Activated CD4-positive, alpha-beta T cell treated with anti-CD3 and anti-CD28 coated beads, Interleukin-2, amount 50 U/mL, for 1 hour (primary cell): ENCODE measurements around the gene KIAA0513.

Experiments
- DNase-seq: peaks from one replicate; pipeline ENCODE4 v3.0.0-alpha.2; 2020

The KIAA0513 gene

DNA sequence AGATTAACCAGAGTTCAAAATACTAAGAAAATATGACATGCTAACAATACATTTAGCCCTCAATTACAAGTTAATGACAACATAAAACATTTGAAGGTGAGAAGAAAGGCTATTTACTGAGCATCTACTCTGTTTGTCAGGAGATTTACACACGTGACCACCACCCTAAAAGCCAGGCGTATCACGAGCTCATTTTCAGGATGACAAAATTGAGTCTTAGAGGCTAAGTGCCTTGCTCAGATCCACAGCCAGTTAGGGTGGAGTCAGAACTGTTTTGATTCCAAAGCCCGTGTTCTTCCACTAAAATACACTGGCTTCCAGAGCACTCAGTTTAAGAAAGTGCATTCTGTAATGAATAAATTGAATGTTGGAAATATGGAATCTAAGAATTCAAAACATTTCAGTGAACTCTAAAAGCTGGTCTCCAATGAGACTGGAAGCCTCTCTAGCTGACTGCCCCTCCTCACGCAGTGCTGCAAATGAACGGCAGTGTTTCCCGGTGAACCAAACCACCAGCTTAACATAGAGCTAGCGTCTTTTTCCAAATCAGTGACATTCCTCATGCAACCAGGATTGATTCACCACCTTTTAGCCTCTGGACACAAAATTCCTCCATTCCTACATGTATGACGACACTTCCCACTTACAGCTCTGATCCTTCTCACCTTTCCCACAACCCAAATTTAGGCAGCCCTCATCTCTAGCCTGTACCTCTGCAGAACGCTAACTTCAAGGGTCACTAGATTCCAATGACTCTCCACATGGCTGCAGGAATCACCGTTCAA is 22.1 kb upstream of the KIAA0513 start:
- DNase-seq, result no peak

DNA sequence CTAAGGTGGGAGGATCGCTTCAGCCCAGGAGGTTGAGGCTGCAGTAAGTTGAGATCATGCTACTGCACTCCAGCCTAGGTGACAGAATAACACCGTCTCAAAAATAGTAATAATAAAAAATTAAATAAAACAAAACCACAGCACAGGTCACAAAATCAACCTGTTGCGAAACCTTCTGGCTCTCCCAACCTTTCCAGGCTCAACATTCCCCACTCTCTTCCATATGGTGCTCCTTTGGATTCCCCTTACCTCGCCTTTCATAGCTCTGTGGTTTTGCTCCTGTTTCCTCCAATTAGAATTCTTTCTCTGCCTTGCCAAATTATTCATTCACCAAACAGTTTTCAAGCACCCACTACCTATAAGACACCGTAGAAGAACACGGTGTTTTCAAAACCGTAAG is 21.0 kb upstream of the KIAA0513 start:
- no peak for DNase-seq

DNA sequence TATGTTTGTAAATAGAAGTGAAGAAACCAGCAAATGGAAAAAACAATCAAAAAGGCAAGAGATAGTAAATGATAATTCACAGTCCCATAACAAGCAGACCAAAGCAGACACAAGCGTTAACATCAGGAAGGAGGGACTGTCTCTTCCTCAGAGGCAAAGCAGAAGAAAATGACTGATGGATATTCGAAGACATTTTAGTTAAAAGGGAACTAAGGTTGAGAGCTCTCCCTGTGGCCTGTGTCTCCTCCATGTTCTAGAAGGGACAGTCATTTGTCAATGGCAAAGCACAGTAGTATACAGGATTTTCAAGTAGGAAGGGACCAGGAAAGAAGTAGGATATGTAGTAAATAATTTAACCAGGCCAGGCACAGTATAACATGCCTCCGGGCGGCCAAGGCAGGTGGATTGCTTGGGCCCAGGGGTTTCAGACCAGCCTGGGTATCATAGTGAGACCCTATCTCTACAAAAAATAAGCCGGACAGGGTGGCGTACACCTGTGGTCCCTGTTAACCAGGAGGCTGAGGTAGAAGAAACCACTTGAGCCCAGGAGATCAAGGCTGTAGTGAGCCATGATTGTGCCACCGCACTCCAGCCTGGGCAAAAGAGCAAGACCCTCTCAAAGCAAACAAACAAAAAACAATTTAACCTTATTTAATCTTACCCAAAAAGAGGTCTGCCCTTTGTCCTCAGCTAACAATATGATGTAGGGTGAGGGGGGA is 19.9 kb upstream of the KIAA0513 start:
- DNase-seq, result no peak

DNA sequence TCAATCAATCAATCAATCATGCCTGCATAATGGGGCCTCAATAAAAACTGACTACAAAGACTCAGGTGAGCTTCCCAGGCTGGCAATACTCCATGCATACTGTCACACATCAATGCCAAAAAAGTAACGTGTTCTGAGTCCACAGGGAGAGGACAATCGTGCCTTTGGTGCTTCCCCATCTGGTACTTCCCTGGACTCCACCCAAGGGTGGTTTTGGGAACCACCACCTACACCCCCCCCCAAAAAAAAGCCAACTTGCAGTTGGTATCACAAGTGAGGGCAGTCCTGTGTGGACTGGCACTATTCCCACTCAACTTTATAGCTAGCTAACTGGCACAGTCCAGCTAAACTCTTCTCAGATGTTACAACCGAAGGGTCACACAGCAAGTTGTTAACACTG is 19.3 kb upstream of the KIAA0513 start:
- DNase-seq, result no peak

DNA sequence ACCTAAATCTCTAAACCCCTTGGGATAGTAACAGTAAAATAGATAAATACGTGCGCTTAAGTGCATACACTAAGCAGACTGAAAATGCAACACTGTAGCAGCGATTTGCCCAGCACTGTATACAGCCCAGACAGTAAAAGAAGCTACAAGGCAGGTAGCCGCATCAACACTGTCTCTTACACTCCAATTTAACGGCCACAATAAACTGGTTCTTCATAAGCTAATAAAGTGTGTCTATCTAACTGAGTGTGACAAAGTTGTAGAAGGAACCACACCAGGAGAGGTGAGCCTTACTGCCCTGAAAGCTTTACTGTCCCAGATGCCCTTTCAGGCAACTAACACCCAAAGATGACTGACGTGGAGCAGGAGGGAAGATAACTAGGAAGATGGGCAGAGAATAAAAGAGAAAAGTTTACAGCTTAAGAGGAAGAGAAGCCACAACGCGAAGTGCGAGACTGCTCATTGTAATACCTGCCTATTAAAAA is 17.1 kb upstream of the KIAA0513 start:
- no peak for DNase-seq

DNA sequence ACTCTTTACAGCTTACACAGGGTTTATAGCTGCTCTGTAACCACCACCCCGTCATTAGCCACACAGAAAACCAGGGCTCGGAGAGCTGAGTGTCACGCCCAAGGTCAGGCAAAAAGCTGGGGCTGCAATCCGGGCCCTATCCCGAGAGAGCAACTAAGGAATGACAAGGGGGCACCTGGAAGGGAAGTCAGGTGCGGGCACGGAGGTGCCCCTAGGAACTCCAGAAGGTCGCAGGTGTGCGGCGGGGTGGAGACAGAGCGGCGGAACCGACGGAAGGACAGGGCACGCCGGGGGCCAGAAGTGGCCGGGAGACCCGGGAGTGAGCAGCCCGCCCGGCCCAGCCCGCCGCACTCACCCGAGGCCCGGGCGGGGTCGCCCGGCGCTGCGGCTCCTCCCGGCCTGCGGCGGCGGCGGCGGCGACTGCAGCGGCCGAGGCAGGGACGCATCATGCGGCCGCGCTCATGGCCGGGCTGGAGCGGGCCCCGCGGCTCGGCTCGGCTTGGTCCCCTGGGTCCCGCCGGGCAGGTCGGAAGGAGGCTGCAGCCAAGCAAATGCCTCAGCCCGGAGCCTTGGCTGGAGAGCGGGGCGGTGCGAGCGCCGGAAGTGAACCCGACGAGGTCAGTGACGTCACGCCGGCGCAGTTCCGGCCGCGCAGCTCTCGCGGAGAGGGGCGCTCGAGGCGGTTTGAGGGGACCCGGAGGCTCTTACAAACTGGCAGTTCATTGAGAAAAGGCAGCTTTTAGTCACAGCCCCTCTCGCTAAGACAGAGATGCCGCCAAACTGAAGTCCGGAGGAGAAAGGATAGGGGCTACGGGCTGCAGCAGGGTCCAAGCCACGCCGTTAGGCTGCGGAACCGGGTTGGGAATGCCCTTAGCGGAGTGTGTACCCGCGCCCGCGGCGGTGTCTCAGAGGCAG is 16.4 kb upstream of the KIAA0513 start, which contains the start of gene ZDHHC7:
Gene ZDHHC7 (minus strand): TSS at position 605 of the 915 bp plus-strand sequence. CDS start 20,917 bp downstream, outside the sequence.
- DNase-seq, result peak; percentile 84

DNA sequence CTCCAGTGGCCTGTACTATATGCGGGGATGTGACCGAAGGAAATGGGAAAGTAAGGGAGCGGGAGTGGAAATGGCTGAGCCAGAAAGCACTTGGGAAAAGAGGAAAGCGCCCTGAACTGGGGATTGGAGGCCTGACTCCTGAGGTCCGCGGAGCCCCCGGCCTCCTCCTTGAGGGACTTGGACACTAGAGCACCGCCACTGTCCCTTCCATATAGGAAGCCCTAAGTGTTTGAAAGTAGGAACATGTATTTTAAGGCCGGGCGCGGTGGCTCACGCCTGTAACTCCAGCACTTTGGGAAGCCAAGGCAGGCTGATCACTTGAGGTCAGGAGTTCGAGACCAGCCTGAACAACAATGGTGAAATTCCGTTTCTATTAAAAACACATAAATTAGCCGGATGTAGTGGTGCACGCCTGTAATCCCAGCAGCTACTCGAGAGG is 15.7 kb upstream of the KIAA0513 start:
- DNase-seq, result no peak

DNA sequence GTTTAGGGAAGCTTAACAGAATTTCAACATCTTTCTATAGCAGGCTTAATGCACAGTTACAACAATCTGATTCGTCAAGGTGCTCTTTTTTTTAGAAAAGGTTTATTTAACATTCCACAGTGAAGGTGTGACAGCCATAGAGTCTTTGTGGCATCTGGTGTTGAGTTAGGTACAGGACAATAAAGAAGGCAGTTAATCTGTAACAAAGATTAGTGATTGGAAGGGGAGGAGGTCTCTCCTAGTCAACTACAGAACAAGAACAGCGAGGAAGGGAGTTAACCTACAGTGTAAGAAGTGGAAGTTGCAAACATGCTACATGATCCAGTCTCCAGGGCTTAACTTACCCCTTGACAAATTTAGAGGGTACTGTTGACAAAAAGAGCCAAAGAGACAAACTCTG is 13.3 kb upstream of the KIAA0513 start:
- no peak for DNase-seq

DNA sequence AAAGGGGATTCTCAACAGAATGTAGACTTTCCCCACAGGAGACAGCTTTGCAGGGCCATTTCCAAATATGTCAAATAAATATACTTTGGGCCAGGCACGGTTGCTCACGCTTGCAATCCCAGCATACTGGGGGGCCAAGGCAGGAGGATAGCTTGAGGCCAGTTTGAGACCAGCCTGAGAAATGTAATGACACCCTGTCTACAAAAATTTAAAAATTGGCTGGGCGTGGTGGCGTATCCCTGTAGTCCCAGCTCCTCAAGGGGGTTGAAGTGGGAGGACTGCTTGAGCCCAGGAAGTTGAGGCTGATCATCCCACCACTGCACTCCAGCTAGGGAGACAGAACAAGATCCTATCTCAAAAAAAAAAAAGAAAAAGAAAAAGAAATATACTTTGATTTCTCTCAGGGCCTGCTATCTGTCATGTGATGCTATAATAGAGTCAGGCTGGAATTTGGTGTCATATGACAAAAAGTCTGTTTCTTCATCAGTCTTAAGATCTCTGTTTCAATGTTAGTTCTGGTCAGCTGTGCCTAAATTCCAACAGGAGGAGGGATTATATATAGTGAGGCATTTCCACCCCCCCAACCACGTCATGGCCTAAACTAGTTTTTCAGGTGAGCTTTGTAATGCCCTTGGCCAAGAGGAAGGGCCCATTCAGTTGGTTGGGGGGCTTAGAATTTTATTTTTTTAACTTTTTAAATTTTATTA is 12.0 kb upstream of the KIAA0513 start:
- DNase-seq, result no peak

DNA sequence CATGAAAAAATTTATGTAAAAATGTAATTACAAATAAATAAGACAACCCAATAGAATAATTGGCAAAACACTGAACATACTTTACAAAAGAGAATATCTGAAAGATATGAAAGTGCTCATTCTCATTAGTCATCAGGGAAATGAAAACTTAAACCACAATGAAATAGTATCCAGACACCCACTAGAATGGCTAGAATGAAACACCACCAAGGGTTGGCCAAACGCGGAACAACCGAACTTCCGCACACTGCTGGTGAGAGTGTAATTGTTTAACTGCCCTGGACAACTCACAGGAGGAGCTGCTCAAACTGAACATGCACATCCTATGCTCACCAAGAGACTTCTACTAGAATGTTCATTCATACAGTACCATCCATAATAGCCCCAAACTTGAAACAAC is 10.4 kb upstream of the KIAA0513 start:
- DNase-seq, result no peak

DNA sequence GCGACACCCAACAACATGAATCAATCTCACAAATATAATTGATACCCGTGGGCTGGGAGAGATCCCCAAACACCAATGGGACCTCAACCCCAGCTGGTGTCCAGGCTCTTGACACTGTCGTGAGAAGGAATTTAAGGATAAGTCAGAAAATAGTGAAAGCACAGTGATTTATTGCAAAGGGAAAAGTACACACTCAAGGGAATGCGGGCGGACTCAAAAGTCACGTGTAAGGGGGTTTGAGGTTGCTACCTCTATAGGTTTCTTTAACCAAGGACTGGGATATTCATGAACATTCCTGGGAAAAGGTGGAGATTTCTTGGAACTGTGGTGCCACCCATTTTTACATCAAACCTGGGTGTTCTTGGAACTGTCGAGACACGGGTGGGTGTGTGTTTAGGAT is 10.0 kb upstream of the KIAA0513 start:
- no peak for DNase-seq

DNA sequence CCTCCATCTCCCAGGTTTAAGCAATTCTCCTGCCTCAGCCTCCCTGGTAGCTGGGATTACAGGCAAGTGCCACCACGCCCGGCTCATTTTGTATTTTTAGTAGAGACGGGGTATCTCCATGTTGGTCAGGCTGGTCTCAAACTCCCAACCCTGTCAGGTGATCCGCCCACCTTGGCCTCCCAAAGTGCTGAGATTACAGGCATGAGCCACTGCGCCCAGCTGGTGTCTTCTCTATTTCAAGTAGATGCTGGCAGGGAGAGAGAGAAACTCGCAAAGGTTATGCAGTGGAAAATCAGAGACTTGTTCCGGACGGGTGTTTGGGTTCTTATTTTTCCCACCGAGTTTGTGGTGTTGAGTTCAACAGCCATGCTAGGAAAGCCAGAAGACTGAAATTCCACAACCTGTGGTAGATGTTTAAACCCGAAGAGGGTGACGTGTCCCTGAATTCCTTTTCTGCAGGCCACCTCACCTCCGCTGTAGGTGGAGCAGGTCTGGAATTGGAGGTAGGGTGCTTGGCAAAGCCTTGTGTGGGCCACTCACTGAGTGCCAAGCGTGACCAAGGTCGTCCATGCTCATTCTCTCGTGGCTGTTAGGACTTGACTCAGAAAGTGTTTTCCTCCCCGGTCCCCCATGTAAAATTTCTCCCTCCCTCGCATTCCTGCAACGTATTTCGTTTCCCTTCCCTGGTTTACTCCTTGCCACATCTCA is 8.9 kb upstream of the KIAA0513 start:
- DNase-seq, result no peak

DNA sequence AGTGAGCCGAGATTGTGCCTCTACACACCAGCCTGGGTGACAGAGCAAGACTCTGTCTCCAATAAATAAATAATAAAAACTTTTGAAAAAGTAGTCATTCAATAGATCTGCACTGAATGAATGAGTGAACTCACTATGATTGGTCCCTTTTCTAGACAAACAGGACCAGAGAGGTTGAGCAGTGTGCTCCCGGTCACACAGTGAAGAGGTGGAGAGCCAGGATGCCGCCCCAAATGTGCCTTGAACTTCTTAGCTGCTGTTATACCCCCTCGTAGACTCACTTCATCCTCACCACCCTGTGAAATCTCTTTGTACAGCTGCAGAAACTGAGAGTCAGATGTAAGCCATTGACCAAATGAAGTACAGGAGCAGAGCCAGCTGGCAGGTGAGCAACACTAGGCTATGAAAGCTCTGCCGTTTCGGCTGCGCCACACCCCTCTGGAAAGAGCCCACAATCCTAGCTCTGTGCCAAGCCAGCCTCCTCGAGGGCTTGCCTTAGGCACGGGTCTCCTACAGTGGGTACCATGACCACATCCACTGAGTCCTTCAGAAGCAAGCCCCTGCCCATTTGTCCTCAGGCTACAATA is 7.8 kb upstream of the KIAA0513 start:
- DNase-seq, result no peak

DNA sequence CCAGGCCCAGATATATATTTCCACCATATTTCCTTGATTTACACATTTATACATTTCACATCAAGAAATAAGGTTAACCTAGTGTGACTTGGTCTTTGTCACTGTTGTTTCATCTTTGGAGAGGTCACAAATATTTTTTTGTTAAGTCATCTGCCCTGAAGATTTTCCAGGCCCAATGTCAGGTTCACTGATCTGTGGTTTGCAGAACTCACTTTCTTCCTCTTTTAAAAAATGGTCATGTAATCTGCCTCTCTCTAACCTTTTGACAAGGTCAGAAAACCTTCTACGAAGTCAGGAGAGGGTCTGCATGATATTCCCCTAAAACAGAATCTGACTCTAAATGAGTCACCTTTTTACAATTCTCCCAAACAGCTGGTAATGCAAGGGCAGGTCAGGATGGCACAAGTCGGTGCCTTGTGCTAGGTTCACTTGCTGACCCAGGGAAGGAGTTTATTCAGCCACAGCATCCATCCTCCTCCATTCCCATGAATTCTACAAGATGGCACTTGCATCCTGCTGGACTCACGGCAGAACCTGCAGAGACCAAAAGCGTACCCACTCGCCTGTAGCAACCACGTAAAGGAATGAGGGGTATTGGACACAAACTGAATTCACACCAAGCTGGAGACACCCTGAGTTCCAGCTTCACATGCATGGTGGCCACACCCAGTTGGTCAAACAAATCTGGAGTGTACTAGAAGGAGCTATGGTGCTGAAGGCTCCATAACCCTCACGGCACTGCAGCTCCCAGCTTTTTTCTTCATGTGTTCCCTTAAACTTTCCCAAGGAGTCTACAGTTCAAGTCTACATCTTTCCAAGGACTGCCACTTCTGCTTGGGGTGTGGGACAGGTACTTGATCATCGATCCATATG is 1.6 kb upstream of the KIAA0513 start:
- no peak for DNase-seq

DNA sequence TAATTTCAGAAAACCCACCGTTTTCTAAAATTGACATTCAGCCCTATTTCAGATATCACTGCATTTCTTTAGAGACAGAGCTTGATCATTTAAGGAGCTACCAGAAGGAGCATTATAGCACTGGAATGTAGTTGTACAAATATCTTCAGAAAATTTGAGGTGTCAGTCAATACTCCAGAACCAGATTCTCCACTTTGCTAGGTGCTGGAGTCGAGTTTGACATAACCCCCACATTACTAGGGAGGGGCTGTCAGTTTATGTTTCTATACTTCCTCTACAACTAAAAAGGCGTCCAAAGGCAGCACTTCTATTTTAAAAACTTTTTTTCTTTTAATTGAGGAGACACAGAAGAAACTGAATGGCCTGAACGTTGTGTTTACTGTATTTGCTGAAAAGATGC is 892 bp upstream of the KIAA0513 start:
- no peak for DNase-seq

DNA sequence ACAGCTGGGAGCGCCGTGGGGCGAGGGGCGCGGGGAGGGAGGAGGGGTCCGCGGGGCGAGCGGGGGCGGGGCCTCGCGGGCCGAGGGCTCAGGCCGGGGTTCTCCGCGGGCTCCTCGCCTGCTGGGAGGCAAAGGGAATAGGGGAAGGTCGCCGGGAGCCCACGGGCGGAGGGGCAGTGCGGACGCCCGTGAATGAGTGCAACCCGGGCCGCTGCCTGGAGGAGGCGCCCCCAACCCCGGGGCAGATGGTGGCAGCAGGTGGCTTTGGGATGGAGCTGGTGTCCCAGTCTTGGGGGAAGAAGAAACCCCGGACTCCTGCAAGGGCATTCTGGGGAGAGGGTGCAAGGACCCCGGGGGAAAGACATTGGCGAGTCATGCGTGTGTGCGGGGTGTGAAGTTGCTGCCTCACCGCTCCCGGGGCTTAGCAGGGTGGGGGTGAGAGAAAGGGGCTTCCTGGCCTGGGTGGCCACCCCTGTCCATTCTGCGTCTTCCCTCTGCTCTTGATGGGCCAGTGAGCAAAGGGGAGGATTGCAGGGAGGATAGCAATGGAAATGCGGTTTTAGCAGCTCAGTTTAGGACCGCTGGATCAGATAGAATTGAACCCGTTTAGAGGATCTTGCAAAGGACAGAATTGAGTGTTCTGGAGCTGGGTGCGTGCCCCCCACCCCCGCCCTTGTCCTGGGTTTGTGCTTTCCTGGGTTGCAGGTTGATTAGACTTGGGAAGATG is 526 bp downstream of the KIAA0513 start:
- DNase-seq, result peak; percentile 11

DNA sequence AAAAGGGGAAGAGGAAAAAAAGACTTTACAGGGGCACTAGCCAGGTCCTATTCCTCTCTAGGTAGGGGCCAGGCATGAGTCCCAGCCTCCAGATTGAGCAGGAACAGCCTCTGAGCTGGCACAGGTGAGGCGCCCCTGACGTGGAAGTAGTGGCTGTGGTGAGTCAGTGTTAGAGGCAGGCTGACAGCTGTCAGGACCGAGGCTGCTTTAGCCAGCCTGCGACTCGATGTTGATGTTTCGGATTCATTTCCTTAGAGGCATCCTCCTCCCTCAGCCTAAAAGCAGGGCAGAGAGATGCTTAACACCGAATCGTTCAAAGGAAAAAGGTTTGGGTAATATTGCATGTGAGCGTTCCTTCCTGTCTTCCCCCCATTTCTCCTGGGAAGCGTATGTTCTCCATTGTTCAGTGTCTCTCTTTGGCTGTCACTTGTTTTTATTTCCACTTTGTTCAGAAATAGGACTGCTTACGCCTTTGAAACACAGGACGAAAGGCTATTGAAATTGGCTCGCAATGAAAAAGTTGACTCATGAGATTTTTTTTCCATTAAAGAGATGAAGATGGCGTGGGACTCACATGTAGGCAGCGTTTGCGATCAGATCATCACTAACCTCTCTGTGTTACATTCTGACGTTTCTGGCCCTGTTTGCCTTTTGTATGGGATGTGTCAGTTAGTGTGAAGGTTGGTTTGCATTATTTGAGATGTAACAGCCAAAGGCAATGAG is 1.3 kb downstream of the KIAA0513 start:
- peak; percentile 71 for DNase-seq

DNA sequence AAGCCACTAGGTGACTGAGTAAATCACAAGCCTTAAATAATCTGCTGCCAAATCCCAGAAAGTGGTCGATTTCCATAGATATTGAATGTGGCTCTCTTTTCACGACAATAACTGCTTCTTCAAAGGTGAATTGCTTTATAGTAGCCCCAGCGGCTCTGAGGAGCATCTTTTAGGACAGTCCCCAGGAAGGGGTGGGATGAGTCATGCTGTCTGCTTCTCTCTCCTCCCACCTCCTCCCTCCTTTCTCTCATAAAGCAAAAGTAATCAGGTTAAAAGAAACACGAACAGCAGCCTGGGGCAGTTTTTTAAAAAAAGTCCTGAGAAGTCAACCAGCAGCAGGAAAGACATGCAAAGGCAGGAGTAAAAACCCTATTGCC is 1.8 kb downstream of the KIAA0513 start:
- DNase-seq, result peak; percentile 52

DNA sequence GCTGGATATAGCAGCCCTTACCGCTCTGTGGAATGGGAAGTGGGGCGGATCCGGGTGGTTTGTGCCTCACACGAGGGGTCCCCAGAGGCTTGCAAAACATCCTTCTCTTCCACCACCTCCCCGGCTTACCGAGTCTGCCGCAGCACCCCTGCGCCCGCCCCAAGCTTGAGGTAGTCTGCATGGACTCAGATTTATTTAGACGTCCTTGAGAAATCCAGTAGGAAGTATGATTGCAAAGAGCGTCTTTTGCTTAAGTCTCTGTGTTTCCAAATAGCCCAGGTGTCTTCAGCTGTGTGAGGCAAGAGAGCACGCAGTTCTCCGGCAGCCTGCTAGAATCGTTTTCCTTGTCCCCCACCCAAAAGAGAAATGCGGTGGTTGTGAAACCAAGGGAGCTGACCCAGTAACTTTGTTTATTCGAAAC is 2.4 kb downstream of the KIAA0513 start:
- DNase-seq, result no peak
